AG04450 (cell line): ENCODE measurements around the gene GUCA1C. TPM values are rescaled to one million over a fixed set of nuclear protein-coding genes. Genes with fewer than 3 reads are reported as not detected.

Source experiments
- CTCF ChIA-PET: fragments of 300-600, 350-600 bp; formaldehyde crosslinking; extraction: SDS; loops from one replicate; lab custom pipeline; 2022; ENCODE audit warnings: antibody characterized with exemption, inconsistent platforms; lab: Charles Lee
- POLR2A ChIA-PET: fragments of 350-600 bp; formaldehyde crosslinking; extraction: SDS; loops from one replicate; lab custom pipeline; 2021; ENCODE audit warnings: antibody characterized with exemption, inconsistent platforms; lab: Yijun Ruan, JAX
- DNase-seq: peaks from one replicate; pipeline ENCODE4 v3.0.0-alpha.2; 2011; ENCODE audit warnings: low read depth, low spot score
- H3K27ac ChIP-seq: one replicate; pipeline ENCODE4 v1.5.1; 2012; ENCODE audit warnings: low read depth, low read length, control low read depth
- H3K27me3 ChIP-seq: one replicate; pipeline ENCODE4 v1.6.0; 2012; ENCODE audit warnings: low read length; ENCODE audit not compliant: control insufficient read depth, insufficient read depth
- H3K4me3 ChIP-seq: 2 replicates; pipeline ENCODE4 v1.5.1; 2011; ENCODE audit warnings: mild to moderate bottlenecking, low read depth, low read length, control low read depth
- H3K9me3 ChIP-seq: 2 replicates; pipeline ENCODE4 v1.5.1; 2012; ENCODE audit warnings: low read length; ENCODE audit not compliant: control insufficient read depth, insufficient read depth
- polyA minus RNA-seq: library from RNA; depleted of rRNA, polyadenylated mRNA; stranded (reverse); fragments of >200 nt; gene quantifications from 2 replicates; pipeline ENCODE4 v1.2.3, GENCODE V29; 2011; rRNA and poly(A)+ RNA removed
- polyA plus RNA-seq: library from polyadenylated mRNA; depleted of rRNA; stranded (reverse); fragments of >200 nt; gene quantifications from 2 replicates; pipeline ENCODE4 v1.2.3, GENCODE V29; 2011; rRNA removed
- TF ChIP-seq, protein P1 (sequence below): IDR thresholded peaks from 2 replicates; pipeline ENCODE4 v1.5.1; 2011; ENCODE audit warnings: low read depth, low read length, control low read depth, inconsistent platforms

The GUCA1C gene, protein sequence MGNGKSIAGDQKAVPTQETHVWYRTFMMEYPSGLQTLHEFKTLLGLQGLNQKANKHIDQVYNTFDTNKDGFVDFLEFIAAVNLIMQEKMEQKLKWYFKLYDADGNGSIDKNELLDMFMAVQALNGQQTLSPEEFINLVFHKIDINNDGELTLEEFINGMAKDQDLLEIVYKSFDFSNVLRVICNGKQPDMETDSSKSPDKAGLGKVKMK
- polyA plus RNA-seq (not detected in 2 replicates), polyA minus RNA-seq (not detected in 2 replicates)

DNA sequence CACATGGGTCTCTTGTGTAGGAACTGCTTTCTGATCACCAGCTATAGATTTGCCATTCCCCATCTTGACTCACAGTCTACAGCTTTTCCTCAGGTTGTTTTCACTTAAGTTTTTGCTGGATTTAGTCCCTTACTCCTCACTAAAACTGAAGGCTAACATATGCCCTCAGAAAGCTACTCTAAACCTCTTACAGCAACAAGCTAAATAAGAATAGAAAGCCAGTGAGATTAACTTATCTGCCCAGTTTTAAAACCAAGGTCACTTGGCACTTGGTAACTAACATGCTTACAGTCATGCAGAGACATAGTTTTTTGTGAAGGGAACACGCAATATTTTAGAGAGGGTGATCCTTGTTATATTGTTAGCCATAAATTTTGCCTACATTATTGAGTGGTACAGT lies at the start of gene GUCA1C:
Gene GUCA1C, minus strand, starts transcription at position 180 of the 400 bp plus-strand sequence. Its CDS starts 117 bp downstream, at position 63.
- TF ChIP-seq, protein P1, sequence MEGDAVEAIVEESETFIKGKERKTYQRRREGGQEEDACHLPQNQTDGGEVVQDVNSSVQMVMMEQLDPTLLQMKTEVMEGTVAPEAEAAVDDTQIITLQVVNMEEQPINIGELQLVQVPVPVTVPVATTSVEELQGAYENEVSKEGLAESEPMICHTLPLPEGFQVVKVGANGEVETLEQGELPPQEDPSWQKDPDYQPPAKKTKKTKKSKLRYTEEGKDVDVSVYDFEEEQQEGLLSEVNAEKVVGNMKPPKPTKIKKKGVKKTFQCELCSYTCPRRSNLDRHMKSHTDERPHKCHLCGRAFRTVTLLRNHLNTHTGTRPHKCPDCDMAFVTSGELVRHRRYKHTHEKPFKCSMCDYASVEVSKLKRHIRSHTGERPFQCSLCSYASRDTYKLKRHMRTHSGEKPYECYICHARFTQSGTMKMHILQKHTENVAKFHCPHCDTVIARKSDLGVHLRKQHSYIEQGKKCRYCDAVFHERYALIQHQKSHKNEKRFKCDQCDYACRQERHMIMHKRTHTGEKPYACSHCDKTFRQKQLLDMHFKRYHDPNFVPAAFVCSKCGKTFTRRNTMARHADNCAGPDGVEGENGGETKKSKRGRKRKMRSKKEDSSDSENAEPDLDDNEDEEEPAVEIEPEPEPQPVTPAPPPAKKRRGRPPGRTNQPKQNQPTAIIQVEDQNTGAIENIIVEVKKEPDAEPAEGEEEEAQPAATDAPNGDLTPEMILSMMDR: no peak
- no peak for DNase-seq
- ChIA-PET CTCF (no interaction called here), POLR2A (no interaction called here)
- H3K9me3 ChIP-seq: no peaks in the 10 kb centered on the region
- H3K27me3 ChIP-seq: no peaks in the 10 kb centered on the region
- no peak within 1 kb of the TSS for H3K4me3 ChIP-seq
- H3K27ac ChIP-seq: no peak within 1 kb of the TSS

DNA sequence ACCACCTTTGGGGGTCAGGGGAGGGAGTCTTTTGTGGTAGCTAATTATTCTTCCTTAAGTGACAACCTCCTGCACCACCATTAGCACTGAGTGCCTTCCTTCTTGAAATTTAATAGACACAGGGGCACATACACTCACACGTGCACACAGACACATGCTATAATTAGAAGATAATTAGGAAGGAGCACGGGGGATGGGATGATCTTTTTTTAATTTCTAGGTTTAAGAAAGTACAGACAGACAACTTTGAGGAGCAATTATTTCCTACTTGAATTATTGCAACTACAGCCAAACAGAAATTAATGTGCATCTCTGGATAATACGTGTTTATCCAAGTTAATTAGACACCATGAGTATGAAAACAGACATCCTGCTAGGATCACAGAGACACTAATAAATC lies 44.8 kb upstream of the GUCA1C start:
- CTCF ChIA-PET: interaction anchor here (1.4 kb wide), 1 partner anchor 25 kb away, joined by 4 read pairs; no protein-coding TSS in a partner anchor
- Histone ChIP-seq H3K4me3 (no peak overlapping the region), H3K27ac (no peak overlapping the region), H3K9me3 (no peaks in the 10 kb centered on the region), H3K27me3 (no peaks in the 10 kb centered on the region)
- TF ChIP-seq, protein P1: no peak
- DNase-seq: no peak
- POLR2A ChIA-PET: no interaction called here

DNA sequence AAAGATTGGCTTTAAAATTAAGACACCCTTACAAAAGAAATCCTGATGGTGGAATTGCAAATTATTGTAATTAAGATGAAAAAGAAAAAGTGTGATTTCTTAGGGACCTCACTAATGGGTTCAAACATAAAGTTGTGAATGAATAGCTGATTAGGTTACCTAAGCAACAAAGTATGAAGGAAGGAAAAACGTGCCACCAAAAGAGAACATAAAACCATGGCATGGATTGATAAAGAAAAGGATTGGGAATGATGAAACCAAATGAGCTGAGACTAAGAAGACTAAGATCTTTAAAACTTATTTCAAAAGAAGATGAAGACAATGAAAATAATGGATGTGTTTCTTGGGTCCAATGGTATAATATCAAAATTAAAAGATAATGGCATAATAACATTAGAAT lies 32.2 kb upstream of the GUCA1C start:
- H3K27ac ChIP-seq: no peak overlapping the region
- ChIA-PET POLR2A (no interaction called here), CTCF (no interaction called here)
- no peaks in the 10 kb centered on the region for H3K9me3 ChIP-seq
- TF ChIP-seq, protein P1: no peak
- DNase-seq: no peak
- H3K4me3 ChIP-seq: no peak overlapping the region
- no peaks in the 10 kb centered on the region for H3K27me3 ChIP-seq

DNA sequence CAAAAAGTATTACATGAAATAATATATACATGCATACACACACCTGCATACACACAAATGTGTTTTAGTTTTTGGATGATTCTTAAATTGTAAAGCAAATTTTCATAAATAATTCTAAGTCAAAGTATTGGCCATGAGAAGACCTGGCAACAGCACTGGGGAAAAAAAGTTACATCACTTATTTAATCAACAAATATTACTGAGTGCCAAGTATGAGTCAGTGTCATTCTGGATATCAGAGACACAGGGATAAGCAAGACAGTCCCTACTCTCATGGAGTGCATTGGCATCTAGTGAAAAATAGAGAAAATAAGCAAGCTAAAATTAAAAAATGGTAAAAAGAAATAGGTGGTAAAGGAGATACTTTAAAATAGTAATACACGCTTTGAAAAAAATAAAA lies 29.4 kb upstream of the GUCA1C start:
- POLR2A ChIA-PET: no interaction called here

DNA sequence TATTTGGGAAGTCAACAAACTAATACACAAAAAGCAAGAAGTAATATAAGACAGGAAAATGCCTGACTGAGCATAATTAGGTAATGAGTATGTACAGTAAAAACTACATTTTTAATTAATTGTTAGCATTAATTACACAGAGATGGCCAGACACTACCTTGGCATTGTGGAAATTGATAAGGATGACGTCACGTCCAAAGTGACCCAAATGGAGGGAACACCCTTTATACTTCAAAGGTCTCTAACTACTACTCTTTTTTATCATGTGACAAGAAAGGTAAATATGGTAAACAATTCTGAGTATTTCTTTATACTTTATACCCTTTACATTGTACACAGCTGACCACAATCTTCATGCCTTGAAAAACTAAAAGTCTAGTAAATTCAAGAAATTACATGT lies 22.4 kb upstream of the GUCA1C start:
- Histone ChIP-seq H3K27me3 (peaks cover 2% of the 10 kb centered on the region), H3K4me3 (no peak overlapping the region), H3K27ac (no peak overlapping the region), H3K9me3 (no peaks in the 10 kb centered on the region)
- no peak for DNase-seq
- TF ChIP-seq, protein P1: no peak
- ChIA-PET POLR2A (no interaction called here), CTCF (no interaction called here)

More for the DNA sequence above, 29.4 kb upstream of the GUCA1C start:
- H3K9me3 ChIP-seq: no peaks in the 10 kb centered on the region
- TF ChIP-seq, protein P1: no peak
- CTCF ChIA-PET: no interaction called here
- no peak for DNase-seq
- H3K27ac ChIP-seq: no peak overlapping the region
- H3K4me3 ChIP-seq: no peak overlapping the region
- no peaks in the 10 kb centered on the region for H3K27me3 ChIP-seq
